ENCODE data around the gene SP1.
"Not testable (repeated sequence)": the region's sequence is repeated elsewhere in the genome, so short reads cannot be mapped to it uniquely, and the experiment has no call there.

GRCh38 chr12:53373554-53374133 is 6.3 kb upstream of the SP1 start:
- not testable (repeated sequence) for TF ChIP-seq JUNB (IDR thresholded peaks at IDR 0.05; ENCODE audit: unreplicated experiment); CTCF (conservative IDR thresholded peaks at IDR 0.05; ENCODE audit: low read depth in 2 of 2); ZNF114 (CRISPR knock-in tag; IDR thresholded peaks at IDR 0.05); EZH2 (IDR thresholded peaks at IDR 0.05; ENCODE audit: low read depth, unreplicated experiment); POLR2AphosphoS5 (IDR thresholded peaks at IDR 0.05; ENCODE audit: low read depth); EZH2phosphoT487 (IDR thresholded peaks at IDR 0.05; ENCODE audit: unreplicated experiment); CREB1 (CRISPR knock-in tag; IDR thresholded peaks at IDR 0.05; ENCODE audit: low read depth); ZNF331 (CRISPR knock-in tag; IDR thresholded peaks at IDR 0.05; ENCODE audit: low read depth); REST (IDR thresholded peaks at IDR 0.05; ENCODE audit: unreplicated experiment); NANOG (IDR thresholded peaks at IDR 0.05; ENCODE audit: borderline replicate concordance); STAT1 (IDR thresholded peaks at IDR 0.05; ENCODE audit: unreplicated experiment)

All from GM23338 (cell line).